SU-DHL-6 (cell line): ENCODE measurements around the gene SCTR.

ENCODE experiments used
- H2AFZ ChIP-seq: fragments of 200-600 bp; sonication (generic); 2 replicates; pipeline ENCODE4 v1.6.1; 2014; ENCODE audit warnings: low read depth, mild to moderate bottlenecking, moderate library complexity, mixed read lengths, antibody characterized with exemption, low read length; ENCODE audit not compliant: severe bottlenecking
- H3F3A ChIP-seq: fragments of 200-600 bp; shearing (Covaris generic); 2 replicates; pipeline ENCODE4 v1.6.0; 2016; ENCODE audit warnings: antibody characterized with exemption, mild to moderate bottlenecking; ENCODE audit not compliant: insufficient read depth
- H3K27ac ChIP-seq: fragments of 200-600 bp; sonication (generic); 2 replicates; pipeline ENCODE4 v1.5.1; 2016; ENCODE audit warnings: low read depth, mild to moderate bottlenecking, low read length, moderate library complexity, mixed read lengths
- H3K27me3 ChIP-seq: fragments of 200-600 bp; sonication (generic), shearing (Covaris generic); 2 replicates; pipeline ENCODE4 v1.6.0; 2014; ENCODE audit warnings: mild to moderate bottlenecking, low read length
- H3K36me3 ChIP-seq: fragments of 200-600 bp; sonication (generic); 2 replicates; pipeline ENCODE4 v1.6.1; 2014; ENCODE audit warnings: mild to moderate bottlenecking, low read length, mixed read lengths
- H3K4me2 ChIP-seq: fragments of 300-600, 200-600 bp; shearing (Covaris generic), sonication (generic); 2 replicates; pipeline ENCODE4 v1.6.0; 2014; ENCODE audit warnings: low read length, low read depth, mild to moderate bottlenecking; ENCODE audit not compliant: poor library complexity, severe bottlenecking
- H3K4me3 ChIP-seq: fragments of 200-600 bp; sonication (generic); 2 replicates; pipeline ENCODE4 v1.5.1; 2014; ENCODE audit warnings: antibody characterized with exemption, low read length, mild to moderate bottlenecking, mixed read lengths; ENCODE audit not compliant: insufficient read depth, poor library complexity, severe bottlenecking
- H3K79me2 ChIP-seq: fragments of 200-600 bp; sonication (generic); 2 replicates; pipeline ENCODE4 v1.6.1; 2014; ENCODE audit warnings: mild to moderate bottlenecking, low read length, moderate library complexity; ENCODE audit not compliant: insufficient read depth
- H3K9ac ChIP-seq: fragments of 200-600 bp; sonication (generic); 2 replicates; pipeline ENCODE4 v1.7.0; 2014; ENCODE audit warnings: mild to moderate bottlenecking, low read length
- H3K9me2 ChIP-seq: fragments of 200-600 bp; sonication (generic); replicated peaks from 2 replicates; pipeline ENCODE4 v1.6.1; 2014; ENCODE audit warnings: low read length; ENCODE audit not compliant: insufficient read depth
- H3K9me3 ChIP-seq: fragments of 200-600 bp; sonication (generic); 2 replicates; pipeline ENCODE4 v1.6.1; 2014; ENCODE audit warnings: low read length, mixed read lengths; ENCODE audit not compliant: insufficient read depth
- H4K20me1 ChIP-seq: fragments of 200-600 bp; sonication (generic); 2 replicates; pipeline ENCODE4 v1.6.1; 2014; ENCODE audit warnings: low read depth, mild to moderate bottlenecking, antibody characterized with exemption, low read length, moderate library complexity, mixed read lengths
- CTCF ChIP-seq: fragments of 200-600 bp; sonication (generic); IDR thresholded peaks from one replicate; pipeline ENCODE4 v1.5.1; 2017; ENCODE audit warnings: antibody characterized with exemption, mild to moderate bottlenecking, low read length, moderate library complexity; ENCODE audit not compliant: insufficient read depth, poor library complexity, severe bottlenecking
- EZH2phosphoT487 ChIP-seq: fragments of 200-600 bp; sonication (generic), shearing (Covaris generic); conservative IDR thresholded peaks from 2 replicates; pipeline ENCODE4 v1.6.1; 2018; ENCODE audit warnings: mild to moderate bottlenecking, antibody characterized with exemption, low read length, moderate library complexity, mixed read lengths

SCTR gene

GRCh38 chr2:119488245-119489214, 35.8 kb downstream of the SCTR start:
- no peaks in the 10 kb centered on the region for H3F3A ChIP-seq
- no peak overlapping the region for H3K4me3 ChIP-seq
- H4K20me1 ChIP-seq = no peaks in the 10 kb centered on the region
- no peak overlapping the region for H3K27ac ChIP-seq
- no peaks in the 10 kb centered on the region for H3K9me2 ChIP-seq
- H3K9me3 ChIP-seq = no peaks in the 10 kb centered on the region
- no peaks in the 10 kb centered on the region for H3K36me3 ChIP-seq
- no peaks in the 10 kb centered on the region for H3K79me2 ChIP-seq
- no peak overlapping the region for H2AFZ ChIP-seq
- TF ChIP-seq CTCF (no peak), EZH2phosphoT487 (no peak)
- H3K4me2 ChIP-seq = no peak overlapping the region
- H3K9ac ChIP-seq = no peak overlapping the region
- no peaks in the 10 kb centered on the region for H3K27me3 ChIP-seq

GRCh38 chr2:119487434-119488244, 36.6 kb downstream of the SCTR start:
- H3K9me3 ChIP-seq = no peaks in the 10 kb centered on the region
- no peak overlapping the region for H3K9ac ChIP-seq
- H3K36me3 ChIP-seq = no peaks in the 10 kb centered on the region
- no peak overlapping the region for H3K4me2 ChIP-seq
- no peaks in the 10 kb centered on the region for H3F3A ChIP-seq
- H4K20me1 ChIP-seq = no peaks in the 10 kb centered on the region
- no peak overlapping the region for H3K4me3 ChIP-seq
- no peak overlapping the region for H3K27ac ChIP-seq
- H2AFZ ChIP-seq = no peak overlapping the region
- no peaks in the 10 kb centered on the region for H3K9me2 ChIP-seq
- TF ChIP-seq EZH2phosphoT487 (no peak), CTCF (no peak)
- no peaks in the 10 kb centered on the region for H3K79me2 ChIP-seq
- no peaks in the 10 kb centered on the region for H3K27me3 ChIP-seq

GRCh38 chr2:119486886-119487285, 37.4 kb downstream of the SCTR start:
- no peaks in the 10 kb centered on the region for H3F3A ChIP-seq
- H3K36me3 ChIP-seq = no peaks in the 10 kb centered on the region
- H3K9me3 ChIP-seq = no peaks in the 10 kb centered on the region
- no peak overlapping the region for H3K4me3 ChIP-seq
- no peak for TF ChIP-seq CTCF
- TF ChIP-seq EZH2phosphoT487 = no peak
- no peak overlapping the region for H3K4me2 ChIP-seq
- no peak overlapping the region for H3K27ac ChIP-seq
- no peaks in the 10 kb centered on the region for H3K9me2 ChIP-seq
- H3K27me3 ChIP-seq = no peaks in the 10 kb centered on the region
- no peaks in the 10 kb centered on the region for H4K20me1 ChIP-seq
- no peak overlapping the region for H2AFZ ChIP-seq
- no peaks in the 10 kb centered on the region for H3K79me2 ChIP-seq
- no peak overlapping the region for H3K9ac ChIP-seq
